AG10803 (cell line): Measurements from ENCODE around the gene ORAI1.

Experiments used
- DNase-seq: peaks from one replicate; pipeline ENCODE4 v3.0.0; 2010; ENCODE audit warnings: low read depth
- H3K4me3 ChIP-seq: 2 replicates; pipeline ENCODE4 v1.5.1; 2011; ENCODE audit warnings: mild to moderate bottlenecking, low read length, control low read depth
- CTCF ChIP-seq: conservative IDR thresholded peaks from 2 replicates; pipeline ENCODE4 v1.5.1; 2011; ENCODE audit warnings: mild to moderate bottlenecking, low read length, control low read depth, inconsistent platforms

The ORAI1 gene

GRCh38 chr12:121637231-121637914 is 11.0 kb downstream of the ORAI1 start:
- no peak for TF ChIP-seq CTCF
- no peak overlapping the region for H3K4me3 ChIP-seq
- no peak for DNase-seq

GRCh38 chr12:121638298-121639202 is 12.2 kb downstream of the ORAI1 start:
- DNase-seq, result no peak
- TF ChIP-seq CTCF, result no peak
- H3K4me3 ChIP-seq, result no peak overlapping the region

- no peak for DNase-seq
- no peak overlapping the region for H3K4me3 ChIP-seq
- no peak for TF ChIP-seq CTCF
These were observed 15.0 kb downstream of the ORAI1 start for GRCh38 chr12:121641343-121641630.

GRCh38 chr12:121648458-121649028 is 22.2 kb downstream of the ORAI1 start:
- DNase-seq, result no peak
- TF ChIP-seq CTCF, result no peak

GRCh38 chr12:121649322-121649721 is 23.0 kb downstream of the ORAI1 start:
- no peak for DNase-seq
- no peak for TF ChIP-seq CTCF
- no peak overlapping the region for H3K4me3 ChIP-seq

More at GRCh38 chr12:121648458-121649028, 22.2 kb downstream of the ORAI1 start:
- no peak overlapping the region for H3K4me3 ChIP-seq

- H3K4me3 ChIP-seq, result no peak overlapping the region
- no peak for DNase-seq
- no peak for TF ChIP-seq CTCF
These were observed 23.6 kb downstream of the ORAI1 start for GRCh38 chr12:121649819-121650353.
